ENCODE data around the gene ECT2.
"Not testable (repeated sequence)": the region's sequence is repeated elsewhere in the genome, so short reads cannot be mapped to it uniquely, and the experiment has no call there.

The ECT2 gene

DNA sequence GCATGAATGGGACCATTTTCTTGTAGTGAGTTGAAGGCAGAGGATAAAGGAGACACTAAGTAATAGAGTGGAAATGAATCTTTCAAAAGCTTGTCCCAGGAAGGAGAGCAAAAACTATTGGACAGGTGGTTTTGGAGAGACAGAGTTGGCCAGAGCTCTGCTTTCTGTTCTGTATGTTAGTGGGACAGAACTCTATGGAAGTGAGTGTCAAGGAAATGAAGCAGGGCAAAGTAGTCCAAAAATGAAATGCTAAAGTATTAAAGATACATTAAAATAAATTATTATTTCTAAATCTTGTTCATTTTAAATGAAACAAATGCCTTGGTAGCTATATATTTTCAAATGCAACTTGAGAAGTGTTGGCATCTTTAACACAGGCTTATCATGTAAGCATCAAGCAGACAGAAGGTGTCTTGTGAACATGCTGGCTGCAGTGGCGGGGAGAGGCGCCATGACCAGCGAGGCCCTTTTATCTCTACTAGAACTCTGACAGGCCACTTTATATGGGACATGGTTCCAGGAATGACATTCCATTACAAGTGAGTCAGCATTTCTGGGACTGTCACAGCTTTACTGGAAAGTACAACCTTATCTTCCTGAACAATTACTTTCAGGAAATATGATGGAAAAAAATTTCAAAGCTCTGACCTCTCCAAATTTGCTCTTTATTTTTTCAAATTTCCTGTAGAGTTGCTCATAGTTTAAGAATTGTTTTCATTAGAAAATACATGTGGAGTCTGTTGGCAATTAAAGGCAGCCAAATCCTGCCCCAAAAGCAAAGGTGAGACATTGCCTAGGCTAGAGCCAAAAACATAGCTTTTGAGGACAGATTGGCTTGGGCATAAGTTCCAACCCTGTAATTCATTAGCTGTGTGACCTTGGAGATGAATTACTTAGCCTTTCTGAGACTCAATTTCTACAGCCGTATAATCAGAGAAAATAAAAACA, 106.5 kb downstream of the ECT2 start:
- ATAC-seq: no peak
- TF ChIP-seq ISL1 (CRISPR knock-in tag; IDR thresholded peaks at IDR 0.05) (peak; percentile 86), ZNF70 (CRISPR knock-in tag; IDR thresholded peaks at IDR 0.05) (no peak), SNAI2 (CRISPR knock-in tag; IDR thresholded peaks at IDR 0.05) (0 out of 2 replicates have a peak, but pooled peaks have one; percentile 25), TOX (CRISPR knock-in tag; IDR thresholded peaks at IDR 0.05; ENCODE audit: borderline replicate concordance) (no peak)
- TF ChIP-seq, protein P1, sequence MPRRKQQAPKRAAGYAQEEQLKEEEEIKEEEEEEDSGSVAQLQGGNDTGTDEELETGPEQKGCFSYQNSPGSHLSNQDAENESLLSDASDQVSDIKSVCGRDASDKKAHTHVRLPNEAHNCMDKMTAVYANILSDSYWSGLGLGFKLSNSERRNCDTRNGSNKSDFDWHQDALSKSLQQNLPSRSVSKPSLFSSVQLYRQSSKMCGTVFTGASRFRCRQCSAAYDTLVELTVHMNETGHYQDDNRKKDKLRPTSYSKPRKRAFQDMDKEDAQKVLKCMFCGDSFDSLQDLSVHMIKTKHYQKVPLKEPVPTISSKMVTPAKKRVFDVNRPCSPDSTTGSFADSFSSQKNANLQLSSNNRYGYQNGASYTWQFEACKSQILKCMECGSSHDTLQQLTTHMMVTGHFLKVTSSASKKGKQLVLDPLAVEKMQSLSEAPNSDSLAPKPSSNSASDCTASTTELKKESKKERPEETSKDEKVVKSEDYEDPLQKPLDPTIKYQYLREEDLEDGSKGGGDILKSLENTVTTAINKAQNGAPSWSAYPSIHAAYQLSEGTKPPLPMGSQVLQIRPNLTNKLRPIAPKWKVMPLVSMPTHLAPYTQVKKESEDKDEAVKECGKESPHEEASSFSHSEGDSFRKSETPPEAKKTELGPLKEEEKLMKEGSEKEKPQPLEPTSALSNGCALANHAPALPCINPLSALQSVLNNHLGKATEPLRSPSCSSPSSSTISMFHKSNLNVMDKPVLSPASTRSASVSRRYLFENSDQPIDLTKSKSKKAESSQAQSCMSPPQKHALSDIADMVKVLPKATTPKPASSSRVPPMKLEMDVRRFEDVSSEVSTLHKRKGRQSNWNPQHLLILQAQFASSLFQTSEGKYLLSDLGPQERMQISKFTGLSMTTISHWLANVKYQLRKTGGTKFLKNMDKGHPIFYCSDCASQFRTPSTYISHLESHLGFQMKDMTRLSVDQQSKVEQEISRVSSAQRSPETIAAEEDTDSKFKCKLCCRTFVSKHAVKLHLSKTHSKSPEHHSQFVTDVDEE (CRISPR knock-in tag; IDR thresholded peaks at IDR 0.05): peak; percentile 38; the same call in 1 of the 2 replicates
- TF ChIP-seq, protein P2, sequence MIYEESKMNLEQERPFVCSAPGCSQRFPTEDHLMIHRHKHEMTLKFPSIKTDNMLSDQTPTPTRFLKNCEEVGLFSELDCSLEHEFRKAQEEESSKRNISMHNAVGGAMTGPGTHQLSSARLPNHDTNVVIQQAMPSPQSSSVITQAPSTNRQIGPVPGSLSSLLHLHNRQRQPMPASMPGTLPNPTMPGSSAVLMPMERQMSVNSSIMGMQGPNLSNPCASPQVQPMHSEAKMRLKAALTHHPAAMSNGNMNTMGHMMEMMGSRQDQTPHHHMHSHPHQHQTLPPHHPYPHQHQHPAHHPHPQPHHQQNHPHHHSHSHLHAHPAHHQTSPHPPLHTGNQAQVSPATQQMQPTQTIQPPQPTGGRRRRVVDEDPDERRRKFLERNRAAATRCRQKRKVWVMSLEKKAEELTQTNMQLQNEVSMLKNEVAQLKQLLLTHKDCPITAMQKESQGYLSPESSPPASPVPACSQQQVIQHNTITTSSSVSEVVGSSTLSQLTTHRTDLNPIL (CRISPR knock-in tag; IDR thresholded peaks at IDR 0.05; ENCODE audit: low read depth): peak; percentile 57; the same call in 1 of the 2 replicates

DNA sequence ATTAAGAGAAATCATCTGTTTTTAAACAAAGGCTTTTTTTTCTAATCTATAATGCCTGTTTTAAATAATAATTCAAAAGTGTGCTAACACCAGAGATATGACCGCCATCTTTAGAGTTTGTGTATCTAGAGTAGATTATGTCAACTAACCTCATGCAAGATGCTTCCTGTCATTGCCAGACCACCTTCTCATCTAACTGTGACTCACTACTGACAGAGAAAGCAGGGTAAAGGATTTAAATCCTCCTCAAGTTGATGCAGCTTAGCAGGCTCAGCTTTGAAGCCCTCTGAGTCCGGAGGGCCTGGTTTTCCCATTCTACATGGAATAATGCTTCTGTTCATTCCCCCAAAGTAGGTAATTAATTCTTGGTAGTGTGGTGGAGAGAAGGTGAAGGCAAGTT, 108.5 kb downstream of the ECT2 start:
- ATAC-seq: no peak
- TF ChIP-seq OSR1 (CRISPR knock-in tag; IDR thresholded peaks at IDR 0.05): no peak

DNA sequence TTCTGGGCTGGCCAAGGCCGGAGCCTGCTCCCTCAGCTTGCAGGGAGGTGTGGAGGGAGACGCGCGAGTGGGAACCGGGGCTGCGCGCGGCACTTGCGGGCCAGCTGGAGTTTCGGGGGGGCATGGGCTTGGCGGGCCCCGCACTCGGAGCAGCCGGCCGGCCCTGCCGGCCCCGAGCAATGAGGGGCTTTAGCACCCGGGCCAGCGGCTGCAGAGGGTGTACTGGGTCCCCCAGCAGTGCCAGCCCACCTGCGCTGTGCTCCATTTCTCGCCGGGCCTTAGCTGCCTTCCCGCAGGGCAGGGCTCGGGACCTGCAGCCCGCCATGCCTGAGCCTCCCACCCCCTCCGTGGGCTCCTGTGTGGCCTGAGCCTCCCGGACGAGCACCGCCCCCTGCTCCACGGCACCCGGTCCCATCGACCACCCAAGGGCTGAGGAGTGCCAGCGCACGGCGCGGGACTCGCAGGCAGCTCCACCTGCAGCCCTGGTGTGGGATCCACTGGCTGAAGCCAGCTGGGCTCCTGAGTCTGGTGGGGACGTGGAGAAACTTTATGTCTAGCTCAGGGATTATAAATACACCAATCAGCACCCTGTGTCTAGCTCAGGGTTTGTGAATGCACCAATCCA, 116.3 kb downstream of the ECT2 start:
- not testable (repeated sequence) for ATAC-seq

DNA sequence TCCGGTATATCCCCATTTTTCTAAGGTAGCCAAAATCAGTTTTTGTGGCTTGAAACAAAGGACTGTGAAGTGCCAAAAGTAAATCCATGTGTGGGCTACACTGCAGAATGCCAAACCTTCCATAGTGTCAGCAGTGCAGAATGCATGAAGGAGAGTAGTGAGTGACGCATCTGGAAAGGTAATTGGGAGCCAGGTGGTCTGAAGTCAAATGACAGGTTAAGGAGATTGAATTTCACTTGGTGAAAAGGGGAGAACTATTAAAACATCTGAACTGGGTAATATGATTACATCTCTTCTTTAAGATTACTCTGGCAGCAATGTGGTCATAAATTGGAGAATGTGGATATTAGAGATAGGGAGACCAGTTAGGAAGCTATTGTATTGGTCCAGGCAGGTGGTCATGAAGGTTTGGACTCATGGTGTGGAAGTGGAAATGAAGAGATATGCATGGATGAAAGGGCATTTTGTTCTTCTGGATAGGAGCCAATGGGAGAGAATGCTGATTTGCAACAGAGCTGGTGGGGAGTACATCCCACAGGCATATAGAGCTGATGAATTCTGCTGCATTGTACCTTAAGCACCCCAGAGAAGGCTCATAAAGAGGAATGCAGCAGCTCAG, 118.2 kb downstream of the ECT2 start:
- no peak for ATAC-seq
- TF ChIP-seq ZFP30 (CRISPR knock-in tag; IDR thresholded peaks at IDR 0.05) (no peak), ISL1 (CRISPR knock-in tag; IDR thresholded peaks at IDR 0.05) (no peak), ZFP3 (CRISPR knock-in tag; IDR thresholded peaks at IDR 0.05) (no peak), ESRRG (CRISPR knock-in tag; IDR thresholded peaks at IDR 0.05) (no peak), TCF4 (CRISPR knock-in tag; IDR thresholded peaks at IDR 0.05; ENCODE audit: borderline replicate concordance) (no peak), GLIS3 (CRISPR knock-in tag; IDR thresholded peaks at IDR 0.05) (no peak), OSR1 (CRISPR knock-in tag; IDR thresholded peaks at IDR 0.05) (no peak), CSDC2 (CRISPR knock-in tag; IDR thresholded peaks at IDR 0.05) (no peak), ARNTL (CRISPR knock-in tag; IDR thresholded peaks at IDR 0.05; ENCODE audit: borderline replicate concordance, low read depth) (no peak), RARB (CRISPR knock-in tag; IDR thresholded peaks at IDR 0.05) (no peak)
- TF ChIP-seq, protein P2 (CRISPR knock-in tag; IDR thresholded peaks at IDR 0.05; ENCODE audit: low read depth): no peak
- TF ChIP-seq, protein P1 (CRISPR knock-in tag; IDR thresholded peaks at IDR 0.05): no peak
